NCI-H146 treated with DMSO at 0.1 percent for 48 hours (cell line): Measurements from ENCODE around the gene AXIN1.
"Not testable (repeated sequence)": the region's sequence is repeated elsewhere in the genome, so short reads cannot be mapped to it uniquely, and the experiment has no call there.

Source experiments
- DNase-seq: peaks from one replicate; lab custom pipeline; 2025; ENCODE audit not compliant: unreplicated experiment; lab: John Stamatoyannopoulos, UW

The AXIN1 gene

GRCh38 chr16:352547-353403 is at the start of gene AXIN1:
Gene AXIN1, minus strand, starts transcription at chr16:352723. Its CDS starts 5,698 bp downstream, at chr16:347025.
- DNase-seq = peak; percentile 98

DNA sequence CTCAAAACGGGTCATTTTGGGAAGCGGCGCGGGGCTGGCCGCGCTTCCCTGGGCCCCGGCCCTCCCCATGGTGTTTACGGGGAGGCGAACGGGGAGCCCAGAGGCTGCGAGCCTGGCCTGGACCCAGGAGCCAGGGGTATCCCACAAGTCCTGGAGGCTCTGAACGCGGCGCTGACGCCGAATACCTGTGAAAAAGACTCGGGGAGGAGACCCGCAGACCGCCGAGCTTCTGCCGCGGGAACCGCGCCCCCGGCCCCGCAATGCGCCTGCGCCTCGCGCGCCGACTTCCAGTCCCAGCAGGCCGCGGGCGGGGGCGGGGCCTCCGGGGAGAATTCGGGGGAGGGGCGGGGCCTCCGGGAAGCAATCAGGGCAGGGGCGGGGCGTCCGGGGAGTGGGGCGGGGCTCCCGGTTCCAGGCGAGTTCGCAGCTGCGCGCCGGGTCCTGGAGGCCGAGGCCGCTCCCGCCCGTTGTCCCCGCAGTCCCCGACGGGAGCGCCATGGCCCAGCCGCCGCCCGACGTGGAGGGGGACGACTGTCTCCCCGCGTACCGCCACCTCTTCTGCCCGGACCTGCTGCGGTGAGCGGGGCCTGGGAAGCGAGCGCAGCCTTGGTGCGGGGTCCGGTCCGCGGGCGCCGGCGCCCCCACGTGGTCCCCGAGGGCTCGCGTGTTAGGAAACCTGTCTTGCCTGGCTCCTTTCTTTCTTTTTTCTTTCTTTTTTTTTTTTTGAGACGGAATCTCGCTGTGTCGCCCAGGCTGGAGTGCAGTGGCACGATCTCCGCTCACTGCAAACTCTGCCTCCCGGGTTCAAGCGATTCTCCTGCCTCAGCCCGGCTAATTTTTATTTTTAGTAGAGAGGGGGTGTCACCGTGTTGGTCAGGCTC is 49.2 kb upstream of the AXIN1 start, which contains the start of gene DECR2:
Gene DECR2, plus strand, starts transcription at position 418 of the 881 bp plus-strand sequence. Its CDS starts 79 bp downstream, at position 497.
- peak; percentile 74 for DNase-seq

DNA sequence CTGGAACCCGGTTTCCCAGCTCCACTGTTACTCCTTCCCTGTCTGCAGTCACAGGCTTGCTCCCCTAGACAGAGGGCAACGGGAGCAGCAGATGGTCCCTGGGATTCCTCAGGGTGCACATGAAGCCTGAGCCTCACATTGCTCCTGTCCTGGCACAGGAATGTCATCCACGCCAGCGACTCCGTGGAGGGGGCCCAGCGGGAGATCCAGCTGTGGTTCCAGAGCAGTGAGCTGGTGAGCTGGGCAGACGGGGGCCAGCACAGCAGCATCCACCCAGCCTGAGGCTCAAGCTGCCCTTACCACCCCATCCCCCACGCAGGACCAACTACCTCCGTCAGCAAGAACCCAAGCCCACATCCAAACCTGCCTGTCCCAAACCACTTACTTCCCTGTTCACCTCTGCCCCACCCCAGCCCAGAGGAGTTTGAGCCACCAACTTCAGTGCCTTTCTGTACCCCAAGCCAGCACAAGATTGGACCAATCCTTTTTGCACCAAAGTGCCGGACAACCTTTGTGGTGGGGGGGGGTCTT is 47.6 kb upstream of the AXIN1 start:
- no peak for DNase-seq

- no peak for DNase-seq
Observed at GRCh38 chr16:399340-400019, 47.0 kb upstream of the AXIN1 start.

DNA sequence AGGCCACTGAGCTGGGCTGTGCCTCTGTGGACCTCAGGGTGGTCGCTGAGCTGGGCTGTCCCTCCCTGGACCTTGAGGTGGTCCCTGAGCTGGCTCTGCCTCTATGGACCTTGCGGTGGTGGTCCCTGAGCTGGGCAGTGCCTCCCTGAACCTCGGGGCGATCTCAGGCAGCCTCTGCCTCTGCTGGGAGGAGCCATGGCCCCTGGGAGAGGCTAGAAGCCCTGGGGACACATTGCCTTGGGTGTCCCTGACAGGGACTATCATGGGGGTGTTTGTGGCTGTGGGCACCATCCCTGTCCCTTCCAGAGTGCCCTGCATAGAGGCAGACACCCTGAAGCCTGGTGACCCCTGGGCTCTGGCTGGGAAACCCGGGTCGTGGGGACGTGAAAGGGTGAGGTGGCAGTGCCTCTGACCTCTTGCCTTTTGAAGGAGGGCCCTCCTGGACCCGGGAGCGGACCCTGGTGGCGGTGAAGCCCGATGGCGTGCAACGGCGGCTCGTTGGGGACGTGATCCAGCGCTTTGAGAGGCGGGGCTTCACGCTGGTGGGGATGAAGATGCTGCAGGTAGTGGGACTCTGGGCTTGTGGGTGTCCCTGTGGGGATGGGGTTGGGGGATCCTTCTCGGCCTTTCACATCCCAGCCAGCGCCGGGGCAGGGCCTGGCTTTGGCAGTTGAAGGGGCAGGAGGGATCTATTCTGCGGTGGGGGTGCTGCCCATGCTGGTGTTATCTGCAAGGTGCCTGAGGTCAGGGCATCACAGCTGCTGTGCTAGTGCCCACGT is 46.2 kb upstream of the AXIN1 start:
- no peak for DNase-seq

DNA sequence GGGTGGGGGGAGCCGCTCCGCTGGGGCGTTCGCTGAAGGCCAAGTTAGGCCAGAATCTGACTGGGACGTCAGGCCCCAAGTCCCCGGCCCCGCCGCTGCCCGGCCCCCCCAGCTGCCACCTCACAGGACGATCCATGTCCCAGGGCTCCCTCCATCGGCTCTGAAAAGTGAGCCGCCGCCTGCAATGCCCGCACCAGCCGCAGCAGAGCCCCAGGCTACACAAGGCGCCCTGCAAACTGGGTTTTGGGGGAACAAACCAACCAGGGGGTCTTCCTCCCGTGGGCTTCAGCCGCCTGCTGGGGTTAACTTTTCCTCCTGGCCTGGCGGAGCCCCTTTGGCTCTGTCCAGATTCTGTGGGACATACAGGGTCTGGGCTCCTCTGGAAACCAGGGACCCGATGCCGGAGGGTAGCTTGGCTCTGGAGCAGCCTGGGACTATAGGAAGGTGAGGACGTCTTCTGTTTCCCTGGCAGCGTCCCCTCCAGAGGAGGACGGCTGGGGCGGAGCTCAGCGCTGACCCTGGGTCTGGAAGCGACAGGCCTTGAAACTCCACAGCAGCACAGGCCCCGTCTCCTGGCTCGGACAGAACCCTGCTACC is 45.3 kb upstream of the AXIN1 start:
- no peak for DNase-seq

DNA sequence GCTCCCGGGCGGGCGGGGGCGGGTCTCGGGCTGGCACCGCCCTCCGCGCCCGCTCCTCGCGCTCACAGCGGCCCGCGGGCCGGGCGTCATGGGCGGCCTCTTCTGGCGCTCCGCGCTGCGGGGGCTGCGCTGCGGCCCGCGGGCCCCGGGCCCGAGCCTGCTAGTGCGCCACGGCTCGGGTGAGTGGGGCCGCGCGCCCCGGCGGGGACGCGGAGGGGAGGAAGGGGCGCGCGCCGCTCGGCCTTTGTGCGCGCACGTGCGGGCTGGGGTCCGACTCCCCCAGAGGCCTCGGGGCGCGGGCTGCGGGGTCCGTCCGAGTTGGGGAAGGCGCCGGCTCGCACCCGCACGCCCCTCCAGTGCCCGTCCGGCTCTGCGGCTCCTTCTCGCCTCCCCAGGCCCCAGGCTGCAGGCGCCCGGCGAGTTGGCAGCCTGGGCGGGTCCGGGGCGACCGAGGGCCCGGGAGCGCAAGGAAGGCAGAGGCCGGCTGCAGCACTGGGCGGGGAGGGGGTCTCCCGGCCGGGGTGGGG is 44.7 kb upstream of the AXIN1 start, which contains the start of gene NME4:
Gene NME4, plus strand, starts transcription at position 65 of the 527 bp plus-strand sequence. Its CDS starts 24 bp downstream, at position 89.
- DNase-seq = no peak

GRCh38 chr16:396605-397004 is 44.1 kb upstream of the AXIN1 start:
- no peak for DNase-seq

GRCh38 chr16:396199-396598 is 43.7 kb upstream of the AXIN1 start:
- peak; percentile 60 for DNase-seq

DNA sequence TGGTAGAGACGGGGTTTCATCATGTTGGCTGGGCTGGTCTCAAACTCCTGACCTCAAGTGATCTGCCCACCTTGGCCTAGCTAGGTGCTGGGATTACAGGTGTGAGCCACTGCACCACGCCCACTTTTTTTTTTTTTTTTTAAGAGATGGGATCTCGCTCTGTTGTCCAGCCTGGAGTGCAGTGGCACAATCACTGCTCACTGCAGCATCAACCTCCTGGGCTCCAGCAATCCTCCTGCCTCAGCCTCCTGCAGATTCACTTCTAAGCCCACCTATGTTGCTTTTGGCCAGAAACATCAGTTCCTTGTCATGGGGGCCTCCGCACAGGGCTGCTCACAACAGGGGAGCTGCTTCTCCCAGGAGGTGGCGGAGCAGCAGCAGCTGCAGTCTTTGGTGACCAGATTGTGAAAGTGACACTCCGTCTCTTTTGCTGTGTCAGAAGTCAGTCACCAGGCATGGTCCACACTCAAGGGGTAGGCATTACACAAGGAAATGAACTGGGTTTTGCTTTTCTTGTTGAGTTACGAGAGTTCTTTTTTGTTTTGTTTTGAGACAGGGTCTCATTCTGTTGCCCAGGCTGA is 40.0 kb upstream of the AXIN1 start:
- DNase-seq = no peak

DNA sequence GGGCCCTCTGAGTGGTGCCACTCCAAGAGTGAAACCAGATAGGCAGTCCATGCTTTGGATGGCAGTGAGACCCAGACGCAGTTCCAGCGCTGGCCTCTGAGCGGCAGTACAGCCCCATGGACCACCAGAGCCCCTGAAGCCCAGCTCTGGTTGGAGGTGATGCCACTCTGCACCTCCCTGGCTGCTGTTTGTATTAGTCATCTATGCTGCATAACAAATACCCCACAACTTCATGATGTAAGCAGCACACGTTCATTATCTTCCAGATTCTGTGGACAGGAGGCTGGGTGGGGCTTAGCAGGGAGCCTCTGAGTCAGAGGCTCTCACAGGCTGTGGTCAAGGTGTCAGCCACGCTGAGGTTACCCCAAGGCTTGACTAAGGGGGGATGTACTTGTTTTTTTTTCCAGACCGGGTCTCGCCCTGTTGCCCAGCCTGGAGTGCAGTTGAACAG is 39.4 kb upstream of the AXIN1 start:
- peak; percentile 29 for DNase-seq

DNA sequence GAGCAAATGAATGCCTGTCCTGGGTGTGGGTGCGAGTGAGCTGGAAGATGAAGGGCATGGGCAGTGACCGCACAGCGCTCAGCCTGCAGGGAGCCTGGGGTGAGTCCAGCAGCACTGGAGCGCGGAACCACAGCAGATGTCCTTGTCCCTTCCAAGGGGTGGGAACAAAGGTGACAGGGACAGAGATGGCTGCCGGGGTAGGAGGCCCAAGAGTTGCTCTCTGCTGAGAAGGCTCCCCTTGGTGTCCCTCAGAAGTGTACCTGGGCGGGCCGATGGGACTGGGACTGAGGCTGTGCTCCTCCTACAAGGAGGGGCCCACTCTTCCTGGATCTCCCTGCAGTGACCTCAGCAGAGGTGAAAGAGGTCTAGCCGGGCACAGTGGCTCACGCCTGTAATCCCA is 36.8 kb upstream of the AXIN1 start:
- DNase-seq = no peak

DNA sequence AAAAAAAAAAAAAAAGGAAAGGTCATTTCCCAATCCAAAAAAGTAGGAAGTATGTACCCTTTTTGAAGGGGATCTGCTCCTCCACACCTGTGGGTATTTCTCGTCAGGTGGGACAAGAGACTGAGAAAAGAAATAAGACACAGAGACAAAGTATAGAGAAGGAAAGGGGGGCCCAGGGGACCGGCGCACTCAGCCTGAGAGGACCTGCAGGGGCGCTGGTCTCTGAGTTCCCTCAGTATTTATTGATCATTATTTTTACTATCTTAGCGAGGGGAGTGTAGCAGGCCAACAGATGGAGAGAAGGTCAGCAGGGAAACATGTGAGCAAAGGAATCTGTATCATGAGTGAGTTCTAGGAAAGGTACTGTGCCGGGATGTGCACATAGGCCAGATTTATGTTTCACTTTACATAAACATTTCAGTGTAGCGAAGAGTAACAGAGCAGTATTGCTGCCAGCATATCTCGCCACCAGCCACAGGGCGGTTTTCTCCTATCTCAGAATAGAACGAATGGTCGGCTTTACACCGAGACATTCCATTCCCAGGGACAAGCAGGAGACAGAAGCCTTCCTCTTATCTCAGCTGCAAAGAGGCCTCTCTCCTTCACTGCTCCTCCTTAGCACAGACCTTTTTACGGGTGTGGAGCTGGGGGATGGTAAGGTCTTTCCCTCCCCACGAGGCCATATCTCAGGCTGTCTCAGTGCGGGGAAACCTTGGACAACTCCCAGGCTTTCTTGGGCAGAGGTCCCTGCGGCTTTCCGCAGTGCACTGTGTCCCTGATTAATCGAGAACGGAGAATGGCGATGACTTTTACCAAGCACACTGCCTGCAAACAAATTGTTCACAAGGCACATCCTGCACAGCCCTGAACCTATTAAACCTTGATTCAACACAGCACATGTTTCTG is 35.5 kb upstream of the AXIN1 start:
- DNase-seq = not testable (repeated sequence)

DNA sequence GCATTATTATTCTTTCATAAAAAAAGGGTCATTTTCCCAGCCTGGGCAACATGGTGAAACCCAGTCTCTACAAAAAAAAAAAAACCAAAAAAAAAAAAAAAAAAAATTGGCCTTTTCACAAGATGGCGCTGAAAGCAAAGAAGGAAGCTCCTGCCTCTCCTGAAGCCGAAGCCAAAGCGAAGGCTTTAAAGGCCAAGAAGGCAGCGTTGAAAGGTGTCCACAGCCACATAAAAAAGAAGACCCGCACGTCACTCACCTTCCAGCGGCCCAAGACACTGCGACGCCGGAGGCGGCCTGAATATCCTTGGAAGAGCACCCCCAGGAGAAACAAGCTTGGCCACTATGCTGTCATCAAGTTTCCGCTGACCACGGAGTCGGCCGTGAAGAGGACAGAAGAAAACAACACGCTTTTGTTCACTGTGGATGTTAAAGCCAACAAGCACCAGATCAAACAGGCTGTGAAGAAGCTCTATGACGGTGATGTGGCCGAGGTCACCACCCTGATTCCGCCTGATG is 34.2 kb upstream of the AXIN1 start:
- no peak for DNase-seq

GRCh38 chr16:383326-384051 is 31.0 kb upstream of the AXIN1 start:
- DNase-seq = no peak

- DNase-seq = no peak
Observed at GRCh38 chr16:381789-382717, 29.5 kb upstream of the AXIN1 start, which contains the start of gene PGAP6. Gene PGAP6, minus strand, starts transcription at chr16:381978. Its CDS starts 157 bp downstream, at chr16:381821.
